GM18951 (cell line): ENCODE results near the gene SYNGR4.

Source experiments
- POLR2A ChIP-seq: IDR thresholded peaks from 4 replicates; pipeline ENCODE4 v1.6.1; 2011; ENCODE audit warnings: mild to moderate bottlenecking; ENCODE audit not compliant: insufficient read length, insufficient read depth; ENCODE audit errors: extremely low read depth
- in situ Hi-C: fragments of 300-500 bp; cut with MboI; formaldehyde crosslinking; loops from one replicate; pipeline ENCODE4 v1.12.0; 2022; ENCODE audit warnings: low sequenced_read_pairs, mixed read lengths, inconsistent platforms; ENCODE audit not compliant: unreplicated experiment

The SYNGR4 gene

DNA sequence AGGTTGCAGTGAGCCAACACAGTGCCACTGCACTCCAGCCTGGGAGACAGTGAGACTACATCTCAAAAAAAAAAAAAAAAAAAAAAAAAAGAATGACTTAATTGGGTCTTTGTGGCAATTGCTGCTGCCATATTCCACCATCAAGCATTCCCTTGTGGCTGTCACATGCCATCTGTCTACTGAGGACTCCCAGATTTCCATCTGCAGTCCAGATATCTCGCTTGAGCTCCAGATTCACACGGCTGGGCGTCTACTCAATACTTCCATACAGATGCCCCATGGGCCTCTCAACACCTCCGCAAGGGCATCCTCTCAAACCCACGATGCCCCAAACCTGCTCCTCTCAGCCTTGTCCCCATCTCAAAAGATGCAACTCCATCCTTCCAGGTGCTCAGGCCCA lies 13.3 kb upstream of the SYNGR4 start:
- no peak for TF ChIP-seq POLR2A

DNA sequence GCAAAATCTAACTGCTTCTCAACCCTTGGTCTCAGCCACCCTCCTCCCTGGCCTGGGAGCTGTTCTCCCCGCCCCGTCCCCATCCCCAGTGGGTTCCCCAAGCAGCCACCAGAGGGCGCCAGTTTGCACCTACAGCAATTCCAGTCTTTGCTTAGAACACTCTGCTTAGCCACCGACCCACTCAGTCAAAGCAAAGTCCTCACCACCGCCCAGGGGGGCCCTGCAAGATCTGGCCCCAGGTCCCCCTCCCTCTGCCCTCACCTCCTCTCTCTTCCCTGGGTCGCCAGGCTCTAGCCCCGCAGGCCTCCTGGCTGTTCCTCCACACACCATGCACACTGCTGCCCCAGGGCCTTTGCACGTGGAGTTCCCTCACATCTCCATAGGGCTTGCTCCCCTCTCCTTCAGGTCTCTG lies 12.8 kb upstream of the SYNGR4 start:
- in situ Hi-C loops = no loop called here
- no peak for TF ChIP-seq POLR2A

More for the DNA sequence above, 13.3 kb upstream of the SYNGR4 start:
- in situ Hi-C loops = no loop called here

DNA sequence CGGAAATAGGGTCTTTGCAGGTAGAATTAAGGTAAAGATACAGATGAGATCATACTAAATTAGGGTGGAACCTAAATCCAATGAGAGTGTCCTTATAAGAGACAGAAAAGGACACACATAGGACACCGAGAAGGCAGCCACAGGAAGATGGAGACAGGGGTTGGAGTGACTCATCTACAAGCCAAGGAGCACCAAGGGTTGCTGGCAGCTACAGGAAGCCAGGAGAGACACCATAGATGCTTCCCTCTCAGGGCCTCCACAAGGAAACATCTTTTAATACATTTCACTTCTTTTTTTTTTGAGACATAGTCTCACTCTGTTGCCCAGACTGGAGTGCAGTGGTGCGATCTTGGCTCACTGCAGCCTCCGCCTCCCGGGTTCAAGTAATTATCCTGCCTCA lies 10.5 kb upstream of the SYNGR4 start:
- in situ Hi-C loops = no loop called here
- TF ChIP-seq POLR2A = no peak

DNA sequence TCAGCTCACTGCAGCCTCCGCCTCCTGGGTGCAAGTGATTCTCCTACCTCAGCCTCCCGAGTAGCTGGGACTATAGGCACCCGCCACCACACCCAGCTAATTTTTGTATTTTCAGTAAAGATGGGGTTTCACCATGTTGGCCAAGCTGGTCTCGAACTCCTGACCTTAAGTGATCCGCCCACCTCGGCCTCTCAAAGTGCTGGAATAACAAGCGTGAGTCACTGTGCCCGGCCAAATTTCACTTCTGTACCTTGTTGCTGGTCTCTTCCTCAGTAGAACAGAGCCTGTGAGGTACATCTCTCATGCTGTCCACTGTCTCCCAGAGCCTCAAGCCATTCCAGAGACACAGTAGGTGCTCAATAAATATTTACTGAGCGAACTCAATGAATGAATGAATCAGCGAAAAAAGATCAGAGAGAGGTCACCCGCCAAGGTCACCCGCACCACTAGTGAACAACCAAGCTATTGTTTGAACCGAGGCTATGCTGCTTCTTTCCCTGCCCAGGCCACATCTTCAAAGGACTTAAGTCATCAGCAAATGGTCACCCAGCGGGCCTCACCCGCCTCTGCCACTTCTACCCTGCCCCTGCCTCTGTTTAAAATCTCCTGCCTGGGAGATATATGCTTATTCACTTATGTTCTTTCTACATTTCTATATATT lies 9.7 kb upstream of the SYNGR4 start:
- no peak for TF ChIP-seq POLR2A
- in situ Hi-C loops = no loop called here

DNA sequence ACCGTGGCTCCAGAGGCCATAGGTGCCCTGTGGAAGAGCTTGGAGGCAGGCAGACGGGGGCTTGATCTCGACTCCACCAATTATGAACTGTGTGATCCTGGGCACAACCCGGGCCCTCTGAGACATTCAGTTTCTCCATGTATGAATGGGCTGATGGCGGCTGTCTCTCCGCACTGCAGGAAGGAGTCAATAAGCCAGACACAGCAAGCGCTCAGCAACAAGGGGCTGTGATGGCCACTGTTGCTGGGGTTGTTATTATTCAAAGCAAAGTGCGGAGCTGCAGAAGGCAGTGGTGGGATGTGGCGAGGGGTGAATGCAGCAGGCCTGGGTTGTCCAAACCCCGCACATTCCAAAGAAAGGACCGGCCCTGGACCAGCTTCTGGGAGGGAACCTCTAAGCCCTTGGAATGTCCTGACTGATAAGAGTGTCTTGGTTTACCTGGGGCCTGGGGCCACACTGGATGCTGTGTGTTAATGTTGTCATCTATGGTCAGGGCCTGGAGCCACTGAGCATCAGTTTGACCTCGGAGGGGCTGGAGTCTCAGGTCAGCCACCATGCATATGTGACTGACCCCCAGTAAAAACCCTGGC lies 8.7 kb upstream of the SYNGR4 start:
- in situ Hi-C loops = no loop called here
- TF ChIP-seq POLR2A = no peak

GRCh38 chr19:48359123-48359522 lies 5.0 kb upstream of the SYNGR4 start:
- in situ Hi-C loops = no loop called here
- TF ChIP-seq POLR2A = no peak

- in situ Hi-C loops = no loop called here
These were observed 2.3 kb upstream of the SYNGR4 start for GRCh38 chr19:48361912-48362311.

DNA sequence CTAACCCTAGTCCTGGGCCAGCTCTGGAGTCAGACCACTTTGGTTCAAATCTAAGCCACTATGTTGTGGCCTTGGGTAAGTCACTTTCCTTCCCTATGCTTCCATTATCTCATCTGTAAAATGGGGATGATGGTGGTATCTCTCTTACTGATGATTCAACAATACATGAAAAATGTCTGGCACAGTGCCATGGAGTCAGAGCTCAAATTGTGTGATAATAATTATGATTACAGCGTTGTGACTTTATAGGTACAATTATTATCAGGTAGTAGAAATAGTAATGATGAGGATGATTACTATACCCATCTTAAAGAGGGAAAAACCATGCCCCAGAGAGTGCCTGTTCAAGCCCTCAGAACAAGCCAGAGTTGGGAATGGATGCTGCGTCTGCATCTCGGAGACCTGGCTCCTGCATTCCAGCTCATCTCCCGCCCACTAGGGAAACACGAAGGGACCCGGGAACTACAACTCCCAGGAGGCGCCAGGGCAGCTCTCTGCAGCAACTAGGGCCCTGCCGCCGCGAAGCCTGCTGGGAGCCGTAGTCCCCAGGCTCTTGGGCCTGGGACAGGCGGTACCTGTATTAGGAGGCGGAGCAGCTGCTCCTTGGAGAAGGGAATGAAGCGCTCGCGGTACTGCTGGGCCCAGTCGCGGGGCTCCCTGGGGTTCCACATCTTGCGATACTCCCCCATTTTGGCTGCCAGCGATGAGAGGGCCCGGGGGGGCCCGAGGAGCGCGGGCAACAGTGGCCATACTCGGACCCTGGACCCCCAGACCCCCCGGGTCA lies 1.3 kb upstream of the SYNGR4 start:
- in situ Hi-C loops = no loop called here
- TF ChIP-seq POLR2A = peak; percentile 32

More at GRCh38 chr19:48361912-48362311, 2.3 kb upstream of the SYNGR4 start:
- TF ChIP-seq POLR2A = no peak

DNA sequence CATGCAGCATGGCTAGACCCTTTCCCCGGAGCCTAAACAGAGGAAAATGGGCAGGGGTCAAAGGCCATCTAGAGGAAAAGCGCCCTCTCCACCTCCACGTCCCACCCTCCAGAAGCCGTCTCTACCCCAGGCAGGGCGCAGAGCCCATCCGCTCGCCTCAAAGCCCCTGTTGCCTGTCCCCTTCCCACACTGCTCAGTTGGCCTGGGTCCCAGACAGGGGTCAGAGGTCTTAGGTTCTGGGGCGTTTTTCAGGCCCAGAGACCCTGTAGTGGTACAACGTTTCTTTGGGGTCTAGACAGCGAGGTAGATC lies 712 bp upstream of the SYNGR4 start:
- in situ Hi-C loops = no loop called here
- TF ChIP-seq POLR2A = no peak

GRCh38 chr19:48364598-48365348 lies 606 bp downstream of the SYNGR4 start:
- in situ Hi-C loops = no loop called here

GRCh38 chr19:48365602-48366001 lies 1.4 kb downstream of the SYNGR4 start:
- in situ Hi-C loops = no loop called here
- no peak for TF ChIP-seq POLR2A

More at GRCh38 chr19:48364598-48365348, 606 bp downstream of the SYNGR4 start:
- TF ChIP-seq POLR2A = no peak

GRCh38 chr19:48367855-48368254 lies 3.7 kb downstream of the SYNGR4 start:
- in situ Hi-C loops = no loop called here

DNA sequence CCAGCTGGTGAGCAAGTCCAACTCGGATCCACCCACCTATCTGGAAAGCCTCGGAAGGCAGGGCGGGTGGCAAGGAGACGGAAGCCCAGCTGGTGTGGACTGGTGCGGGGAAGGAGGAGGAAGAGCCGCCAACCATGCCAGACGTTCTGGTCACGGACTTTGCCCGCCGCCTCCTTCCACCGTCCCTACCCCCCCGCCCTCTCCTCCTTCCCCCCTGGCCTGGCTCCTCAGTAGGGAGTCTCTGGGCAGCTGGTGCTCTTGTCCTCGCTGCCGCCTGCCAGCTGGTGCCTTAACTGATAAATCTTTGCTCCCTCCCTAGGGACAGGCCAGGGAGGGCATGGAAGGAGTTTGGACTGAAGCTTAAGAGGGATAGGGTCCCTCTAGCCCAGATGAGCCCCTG lies 4.8 kb downstream of the SYNGR4 start:
- TF ChIP-seq POLR2A = no peak
- in situ Hi-C loops = no loop called here

More at GRCh38 chr19:48367855-48368254, 3.7 kb downstream of the SYNGR4 start:
- no peak for TF ChIP-seq POLR2A
